Measurements from ENCODE around the gene CDKN1C.
A peak's percentile ranks its signal among the peaks of the same experiment; 100 is the strongest.
"Not testable (repeated sequence)": the region's sequence is repeated elsewhere in the genome, so short reads cannot be mapped to it uniquely, and the experiment has no call there.

Gene CDKN1C

GRCh38 chr11:2912498-2912897, 26.9 kb upstream of the CDKN1C start:
- no peak for DNase-seq (ENCODE audit: low spot score)
- Histone ChIP-seq H3K27ac (no peak overlapping the region), H3K4me3 (no peak overlapping the region)
- TF ChIP-seq CTCF (IDR thresholded peaks at IDR 0.05): no peak

DNA sequence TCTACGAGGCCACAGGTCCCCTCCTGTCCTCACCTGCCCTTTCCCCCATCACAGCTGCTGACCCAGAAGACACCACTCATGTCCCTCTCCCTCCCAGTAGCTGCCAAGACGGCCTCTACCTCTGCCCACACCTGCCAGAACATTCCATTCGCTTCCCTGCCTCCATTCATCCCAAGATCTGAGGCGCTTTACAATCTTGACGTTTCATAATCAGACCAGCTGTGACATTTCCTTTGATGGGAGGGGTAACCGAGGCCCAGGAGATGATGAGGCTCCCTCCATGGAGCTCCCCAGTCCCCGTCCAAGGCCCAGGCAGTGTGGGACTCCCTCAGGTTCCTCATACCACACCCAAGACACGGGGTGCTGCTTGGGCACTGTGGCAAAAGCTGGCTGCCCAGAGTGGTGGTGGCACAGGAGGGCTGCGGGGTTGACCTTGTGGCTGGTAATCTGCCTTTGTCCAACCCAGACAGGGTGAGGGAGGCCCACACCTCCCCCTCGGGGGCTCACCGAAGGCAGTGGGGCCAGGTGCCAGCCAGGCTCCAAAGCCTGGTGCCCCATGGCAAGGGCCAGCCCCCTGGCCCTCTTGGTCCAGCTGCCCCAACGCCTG, 26.3 kb upstream of the CDKN1C start:
- Histone ChIP-seq H3K4me3 (no peak overlapping the region), H3K27ac (no peak overlapping the region)
- no peak for DNase-seq (ENCODE audit: low spot score)
- TF ChIP-seq CTCF (IDR thresholded peaks at IDR 0.05): no peak

GRCh38 chr11:2911088-2911784, 25.7 kb upstream of the CDKN1C start:
- DNase-seq (ENCODE audit: low spot score): no peak
- Histone ChIP-seq H3K27ac (no peak overlapping the region), H3K4me3 (no peak overlapping the region)
- no peak for TF ChIP-seq CTCF (IDR thresholded peaks at IDR 0.05)

DNA sequence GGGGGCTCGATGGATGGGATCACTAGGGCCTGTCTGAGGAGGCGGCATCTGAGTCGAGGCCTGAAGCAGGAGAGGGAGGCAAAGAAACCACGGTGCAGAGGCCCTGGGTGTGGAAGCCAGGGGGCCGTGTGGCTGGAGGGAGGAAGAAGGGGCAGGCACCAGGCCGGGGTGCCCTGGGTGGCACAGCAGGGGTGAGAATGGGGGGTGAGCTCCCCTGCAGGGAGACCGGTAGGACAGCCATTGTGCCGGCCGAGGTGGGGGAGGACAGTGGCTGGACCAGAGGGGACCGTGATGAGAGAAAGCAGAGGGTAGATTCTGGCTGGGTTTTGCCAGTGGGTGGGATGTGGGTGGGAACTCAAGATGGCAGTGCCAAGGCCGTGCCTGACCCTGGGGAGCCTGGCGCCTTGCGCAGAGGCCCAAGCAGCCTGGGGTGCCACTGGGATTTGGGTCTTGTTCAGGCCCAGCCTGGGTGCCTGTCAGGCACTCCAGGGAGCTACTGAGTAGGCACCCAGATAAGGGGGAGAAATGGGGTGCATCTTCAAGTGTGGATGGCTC, 24.9 kb upstream of the CDKN1C start:
- Histone ChIP-seq H3K27ac (no peak overlapping the region), H3K4me3 (no peak overlapping the region)
- TF ChIP-seq CTCF (IDR thresholded peaks at IDR 0.05): no peak
- no peak for DNase-seq (ENCODE audit: low spot score)

GRCh38 chr11:2909133-2909902, 23.7 kb upstream of the CDKN1C start:
- H3K27ac ChIP-seq: no peak overlapping the region
- H3K4me3 ChIP-seq: peak overlapping the region; percentile 59
- DNase-seq (ENCODE audit: low spot score): no peak
- TF ChIP-seq CTCF (IDR thresholded peaks at IDR 0.05): no peak

GRCh38 chr11:2908130-2908529, 22.6 kb upstream of the CDKN1C start:
- no peak for DNase-seq (ENCODE audit: low spot score)
- no peak for TF ChIP-seq CTCF (IDR thresholded peaks at IDR 0.05)
- H3K4me3 ChIP-seq: no peak overlapping the region
- H3K27ac ChIP-seq: no peak overlapping the region

DNA sequence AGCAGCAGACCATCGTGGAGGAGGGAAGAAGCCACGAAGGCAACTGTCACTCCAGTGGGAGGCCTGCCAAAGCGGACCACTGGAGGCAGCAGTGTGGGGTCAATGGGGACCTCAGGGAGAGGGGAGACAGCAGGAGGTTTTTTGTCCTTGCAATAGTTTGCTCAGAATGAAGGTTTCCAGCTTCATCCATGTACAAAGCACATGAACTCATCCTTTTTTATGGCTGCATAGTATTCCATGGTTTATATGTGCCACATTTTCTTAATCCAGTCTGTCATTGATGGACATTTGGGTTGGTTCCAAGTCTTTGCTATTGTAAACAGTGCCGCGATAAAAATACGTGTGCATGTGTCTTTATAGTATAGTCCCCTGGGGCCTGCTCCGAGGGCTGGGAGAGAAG, 19.7 kb upstream of the CDKN1C start:
- not testable (repeated sequence) for DNase-seq (ENCODE audit: low spot score); H3K27ac ChIP-seq; H3K4me3 ChIP-seq
